ENCODE data around the gene FAM117B. TPM values are rescaled to one million over a fixed set of nuclear protein-coding genes. Genes with fewer than 3 reads are reported as not detected.

Gene FAM117B
- total and polyA plus RNA-seq, 4 donors: 0.65 to 3.4 (median 2.4) TPM

DNA sequence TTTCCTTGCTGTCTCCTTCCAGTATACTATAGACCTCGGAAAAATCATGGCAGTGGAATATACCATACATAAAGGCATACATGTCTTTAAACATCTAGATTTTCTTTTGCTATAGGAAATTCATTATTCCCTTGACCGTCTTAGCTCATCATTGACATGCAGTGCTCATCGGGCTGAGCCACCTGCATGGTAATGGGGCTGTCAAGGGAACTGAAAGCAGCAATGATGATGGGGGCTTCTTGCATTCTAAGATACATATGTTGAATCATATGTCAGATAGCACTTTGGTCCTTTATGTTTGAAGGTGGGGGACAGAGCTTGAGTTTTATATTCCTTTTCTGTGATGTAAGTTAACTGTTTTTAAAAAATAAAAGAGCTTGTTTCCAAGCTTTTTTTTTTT lies 130.2 kb downstream of the FAM117B start:
- Histone ChIP-seq H3K27me3 (ENCODE audit: control insufficient read depth in 4 of 4, insufficient read depth in 4 of 4, low read length in 3 of 4) (no peaks in the 10 kb centered on the region), H3K36me3 (ENCODE audit: control insufficient read depth in 4 of 4, insufficient read depth in 3 of 4, low read depth in 1 of 4, low read length in 3 of 4) (peaks cover 0 to 6% (median 0%) of the 10 kb centered on the region in 4 donors), H3K4me1 (ENCODE audit: control insufficient read depth in 4 of 4, insufficient read depth in 4 of 4, low read length in 3 of 4) (peaks cover 0 to 2% (median 0%) of the 10 kb centered on the region in 4 donors), H3K4me3 (ENCODE audit: low read depth in 1 of 3, low read length in 3 of 3) (no peak overlapping the region), H3K9ac (ENCODE audit: low read depth in 1 of 2, low read length in 2 of 2) (no peak overlapping the region), H3K27ac (ENCODE audit: low read depth in 1 of 2, low read length in 2 of 2) (no peak overlapping the region), H3K9me3 (ENCODE audit: control insufficient read depth in 4 of 4, low read length in 3 of 4) (no peaks in the 10 kb centered on the region)
- DNase-seq (ENCODE audit: low spot score): no peak
- no peak for TF ChIP-seq REST (IDR thresholded peaks at IDR 0.05)
- no peak for TF ChIP-seq JUND (IDR thresholded peaks at IDR 0.05)
- no peak for TF ChIP-seq TAF1 (conservative IDR thresholded peaks at IDR 0.05)
- TF ChIP-seq EGR1 (IDR thresholded peaks at IDR 0.05; ENCODE audit: low read depth in 2 of 2): no peak
- TF ChIP-seq YY1 (IDR thresholded peaks at IDR 0.05): no peak
- TF ChIP-seq HNF4A (conservative IDR thresholded peaks at IDR 0.05): no peak
- TF ChIP-seq, protein P1, sequence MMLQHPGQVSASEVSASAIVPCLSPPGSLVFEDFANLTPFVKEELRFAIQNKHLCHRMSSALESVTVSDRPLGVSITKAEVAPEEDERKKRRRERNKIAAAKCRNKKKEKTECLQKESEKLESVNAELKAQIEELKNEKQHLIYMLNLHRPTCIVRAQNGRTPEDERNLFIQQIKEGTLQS (IDR thresholded peaks at IDR 0.05): no peak
- WGBS: 95% methylated on average over 3 of the region's 3 CpGs

GRCh38 chr2:202765436-202765835 lies 130.7 kb downstream of the FAM117B start:
- 86% methylated on average over 5 of the region's 5 CpGs for WGBS
- H3K36me3 ChIP-seq (ENCODE audit: control insufficient read depth in 4 of 4, insufficient read depth in 3 of 4, low read depth in 1 of 4, low read length in 3 of 4): peaks cover 0 to 4% (median 0%) of the 10 kb centered on the region in 4 donors
- H3K9me3 ChIP-seq (ENCODE audit: control insufficient read depth in 4 of 4, low read length in 3 of 4): no peaks in the 10 kb centered on the region
- no peak overlapping the region for H3K9ac ChIP-seq (ENCODE audit: low read depth in 1 of 2, low read length in 2 of 2)
- DNase-seq (ENCODE audit: low spot score): no peak
- no peak overlapping the region for H3K4me3 ChIP-seq (ENCODE audit: low read depth in 1 of 3, low read length in 3 of 3)
- no peak overlapping the region for H3K27ac ChIP-seq (ENCODE audit: low read depth in 1 of 2, low read length in 2 of 2)
- H3K27me3 ChIP-seq (ENCODE audit: control insufficient read depth in 4 of 4, insufficient read depth in 4 of 4, low read length in 3 of 4): no peaks in the 10 kb centered on the region
- TF ChIP-seq FOXA2 (IDR thresholded peaks at IDR 0.05): no peak
- H3K4me1 ChIP-seq (ENCODE audit: control insufficient read depth in 4 of 4, insufficient read depth in 4 of 4, low read length in 3 of 4): peaks cover 0 to 2% (median 0%) of the 10 kb centered on the region in 4 donors

GRCh38 chr2:202768273-202768672 lies 133.5 kb downstream of the FAM117B start:
- TF ChIP-seq HNF4A (conservative IDR thresholded peaks at IDR 0.05): peak; percentile 8 to 55
- TF ChIP-seq, protein P2, sequence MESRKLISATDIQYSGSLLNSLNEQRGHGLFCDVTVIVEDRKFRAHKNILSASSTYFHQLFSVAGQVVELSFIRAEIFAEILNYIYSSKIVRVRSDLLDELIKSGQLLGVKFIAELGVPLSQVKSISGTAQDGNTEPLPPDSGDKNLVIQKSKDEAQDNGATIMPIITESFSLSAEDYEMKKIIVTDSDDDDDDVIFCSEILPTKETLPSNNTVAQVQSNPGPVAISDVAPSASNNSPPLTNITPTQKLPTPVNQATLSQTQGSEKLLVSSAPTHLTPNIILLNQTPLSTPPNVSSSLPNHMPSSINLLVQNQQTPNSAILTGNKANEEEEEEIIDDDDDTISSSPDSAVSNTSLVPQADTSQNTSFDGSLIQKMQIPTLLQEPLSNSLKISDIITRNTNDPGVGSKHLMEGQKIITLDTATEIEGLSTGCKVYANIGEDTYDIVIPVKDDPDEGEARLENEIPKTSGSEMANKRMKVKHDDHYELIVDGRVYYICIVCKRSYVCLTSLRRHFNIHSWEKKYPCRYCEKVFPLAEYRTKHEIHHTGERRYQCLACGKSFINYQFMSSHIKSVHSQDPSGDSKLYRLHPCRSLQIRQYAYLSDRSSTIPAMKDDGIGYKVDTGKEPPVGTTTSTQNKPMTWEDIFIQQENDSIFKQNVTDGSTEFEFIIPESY (IDR thresholded peaks at IDR 0.05): no peak
- TF ChIP-seq HNF4G (IDR thresholded peaks at IDR 0.05): no peak
- no peak for TF ChIP-seq RAD21 (IDR thresholded peaks at IDR 0.05)
- TF ChIP-seq NR2F2 (IDR thresholded peaks at IDR 0.05): no peak
- no peak for TF ChIP-seq SP1 (IDR thresholded peaks at IDR 0.05)
- no peak for DNase-seq (ENCODE audit: low spot score)
- Histone ChIP-seq H3K9me3 (ENCODE audit: control insufficient read depth in 4 of 4, low read length in 3 of 4) (no peaks in the 10 kb centered on the region), H3K4me1 (ENCODE audit: control insufficient read depth in 4 of 4, insufficient read depth in 4 of 4, low read length in 3 of 4) (peaks cover 0 to 2% (median 0%) of the 10 kb centered on the region in 4 donors), H3K27me3 (ENCODE audit: control insufficient read depth in 4 of 4, insufficient read depth in 4 of 4, low read length in 3 of 4) (no peaks in the 10 kb centered on the region), H3K9ac (ENCODE audit: low read depth in 1 of 2, low read length in 2 of 2) (no peak overlapping the region), H3K4me3 (ENCODE audit: low read depth in 1 of 3, low read length in 3 of 3) (no peak overlapping the region), H3K36me3 (ENCODE audit: control insufficient read depth in 4 of 4, insufficient read depth in 3 of 4, low read depth in 1 of 4, low read length in 3 of 4) (peaks cover 0 to 4% (median 0%) of the 10 kb centered on the region in 4 donors), H3K27ac (ENCODE audit: low read depth in 1 of 2, low read length in 2 of 2) (no peak overlapping the region)
